ENCODE results near the gene ZFYVE28.

DNA sequence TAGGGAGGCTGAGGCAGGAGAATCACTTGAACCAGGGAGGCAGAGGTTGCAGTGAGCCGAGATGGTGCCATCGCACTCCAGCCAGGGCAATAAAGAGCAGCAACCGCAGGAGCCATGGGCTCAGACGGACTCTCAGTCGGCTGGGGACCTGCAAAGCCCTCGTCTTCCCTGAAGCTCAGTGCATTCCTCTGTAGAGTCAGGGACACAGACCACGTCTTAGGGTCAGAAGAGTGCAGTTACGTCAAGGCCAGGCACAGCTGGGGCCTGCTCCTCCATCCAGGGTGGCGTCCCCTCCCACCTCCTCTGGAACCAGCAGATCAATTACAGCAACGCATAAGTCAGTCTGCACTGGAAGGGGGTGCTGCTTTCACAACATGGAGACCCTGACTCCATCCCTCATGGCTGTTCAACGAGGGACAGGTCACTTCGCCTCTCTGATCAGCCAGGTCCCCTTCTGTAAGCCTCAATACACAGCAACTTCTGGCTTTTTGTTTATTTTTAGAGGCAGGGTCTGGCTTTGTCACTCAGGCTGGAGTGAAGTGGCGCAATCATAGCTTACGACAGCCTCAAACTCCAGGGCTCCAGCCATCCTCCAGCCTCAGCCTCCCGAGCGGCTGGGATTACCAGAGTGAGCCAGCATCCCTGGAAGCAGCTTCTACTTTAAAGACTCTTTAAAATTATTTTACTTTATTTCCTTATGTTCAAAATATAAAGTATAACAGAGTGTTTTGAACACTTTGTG, 76.4 kb downstream of the ZFYVE28 start:
- TF ChIP-seq CTCF (IDR thresholded peaks at IDR 0.05), result no peak
- TF ChIP-seq EZH2 (IDR thresholded peaks at IDR 0.05), result no peak
